NCI-H128 (cell line): ENCODE results near the gene TSPOAP1.

ENCODE experiments used
- DNase-seq: peaks from one replicate; lab custom pipeline; 2025; ENCODE audit not compliant: unreplicated experiment; lab: John Stamatoyannopoulos, UW

TSPOAP1 gene

GRCh38 chr17:58328195-58329034, at the start of gene TSPOAP1:
Gene TSPOAP1 (minus strand): TSS chr17:58328795. CDS start chr17:58327920, 875 bp downstream.
- DNase-seq = no peak

- no peak for DNase-seq
Measured at GRCh38 chr17:58377661-58378060, 49.1 kb upstream of the TSPOAP1 start.

GRCh38 chr17:58377093-58377601, 48.6 kb upstream of the TSPOAP1 start:
- no peak for DNase-seq

GRCh38 chr17:58376472-58377000, 47.9 kb upstream of the TSPOAP1 start:
- no peak for DNase-seq

GRCh38 chr17:58375811-58376210, 47.2 kb upstream of the TSPOAP1 start:
- DNase-seq = no peak

GRCh38 chr17:58375256-58375655, 46.7 kb upstream of the TSPOAP1 start:
- no peak for DNase-seq

GRCh38 chr17:58373923-58374322, 45.3 kb upstream of the TSPOAP1 start:
- DNase-seq = no peak

- DNase-seq = no peak
Measured at GRCh38 chr17:58373003-58373402, 44.4 kb upstream of the TSPOAP1 start.

GRCh38 chr17:58371300-58371950, 42.8 kb upstream of the TSPOAP1 start:
- no peak for DNase-seq

GRCh38 chr17:58370716-58371115, 42.1 kb upstream of the TSPOAP1 start:
- DNase-seq = no peak

GRCh38 chr17:58370309-58370708, 41.7 kb upstream of the TSPOAP1 start:
- no peak for DNase-seq

- DNase-seq = no peak
Measured at GRCh38 chr17:58369214-58370031, 40.8 kb upstream of the TSPOAP1 start.

GRCh38 chr17:58368860-58369213, 40.2 kb upstream of the TSPOAP1 start:
- DNase-seq = no peak

- no peak for DNase-seq
Measured at GRCh38 chr17:58367461-58367860, 38.9 kb upstream of the TSPOAP1 start.

- no peak for DNase-seq
Measured at GRCh38 chr17:58365980-58366595, 37.5 kb upstream of the TSPOAP1 start.

GRCh38 chr17:58365185-58365979, 36.8 kb upstream of the TSPOAP1 start:
- no peak for DNase-seq

- no peak for DNase-seq
Measured at GRCh38 chr17:58364270-58364942, 35.8 kb upstream of the TSPOAP1 start.

- DNase-seq = no peak
Measured at GRCh38 chr17:58363457-58364185, 35.0 kb upstream of the TSPOAP1 start.
